Measurements from ENCODE around the gene LIPC. TPM values are rescaled to one million over a fixed set of nuclear protein-coding genes. Genes with fewer than 3 reads are reported as not detected.
A peak's percentile ranks its signal among the peaks of the same experiment; 100 is the strongest.

The LIPC gene
- total and polyA plus RNA-seq, 2 of the 4 experiments (the other 2 are of a cell fraction) = 0.07 TPM; not detected in 1

DNA sequence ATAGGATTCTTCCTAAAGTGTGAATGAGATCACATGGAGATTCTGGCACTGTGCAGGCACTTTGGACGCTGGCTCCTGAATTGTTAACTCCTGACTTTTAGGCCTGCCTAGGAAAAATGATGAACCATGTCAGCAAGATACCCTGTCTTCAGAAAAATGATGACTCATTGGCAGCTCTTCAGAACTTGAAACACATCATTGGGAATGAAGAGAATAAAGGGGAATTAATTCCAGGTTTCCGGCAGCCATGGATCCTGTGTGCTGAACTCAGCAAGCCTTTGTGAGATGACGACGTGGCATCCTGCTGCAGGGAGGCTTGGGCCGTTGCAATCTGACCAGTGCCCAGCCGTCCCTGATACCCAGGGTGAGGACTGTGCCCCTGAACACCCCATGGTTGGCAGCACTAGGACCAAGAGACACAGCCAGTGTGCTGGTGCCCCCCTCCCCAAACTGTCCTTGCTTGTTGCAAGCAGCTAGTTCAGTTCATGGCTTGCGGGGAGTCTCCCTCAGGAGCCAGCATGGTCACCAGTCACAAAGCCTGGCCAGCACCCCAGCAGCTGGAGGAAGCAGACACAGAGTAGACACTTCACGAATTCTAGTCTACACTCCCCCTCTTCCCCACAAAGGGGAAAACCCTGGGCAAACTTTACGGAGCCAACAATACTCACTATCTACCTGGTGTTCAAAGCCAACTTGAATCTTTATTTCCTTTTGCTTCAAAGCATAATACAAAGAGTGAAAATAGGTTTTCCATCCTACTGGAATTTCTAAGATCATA is 7.8 kb upstream of the LIPC start:
- no peak overlapping the region for H3K9ac ChIP-seq (ENCODE audit: low read depth, low read length)
- no peaks in the 10 kb centered on the region for H3K79me1 ChIP-seq (ENCODE audit: low read depth in 1 of 2, low read length in 2 of 2)
- no peak overlapping the region for H2AFZ ChIP-seq (replicated peaks; ENCODE audit: low read length, poor library complexity)
- TF ChIP-seq FOS (IDR thresholded peaks at IDR 0.05; ENCODE audit: low read depth, low read length) (0 out of 2 replicates have a peak, but pooled peaks have one; percentile 15), MAFK (IDR thresholded peaks at IDR 0.05; ENCODE audit: low read depth, low read length) (no peak)
- intact Hi-C loops (cut with micrococcal nuclease) (no loop called here), in situ Hi-C loops (cut with MboI; ENCODE audit: low sequenced_read_pairs) (no loop called here), dilution Hi-C loops (cut with HindIII; ENCODE audit: low sequenced_read_pairs, unreplicated experiment) (no loop called here)
- ATAC-seq (ENCODE audit: low read depth) = no peak
- H2BK20ac ChIP-seq (ENCODE audit: low read depth, low read length) = no peak overlapping the region
- no peak overlapping the region for H3K23ac ChIP-seq (ENCODE audit: low read depth, low read length)
- DNase-seq = peak; percentile 42
- no peak overlapping the region for H4K91ac ChIP-seq (ENCODE audit: insufficient read depth, low read depth, low read length)
- H3K27me3 ChIP-seq (ENCODE audit: control insufficient read depth, insufficient read depth, low read length) = no peaks in the 10 kb centered on the region
- no peaks in the 10 kb centered on the region for H3K9me3 ChIP-seq (ENCODE audit: control insufficient read depth, insufficient read depth, low read length)
- H2AK9ac ChIP-seq (replicated peaks; ENCODE audit: low read depth, low read length, poor library complexity) = no peak overlapping the region
- 87% methylated on average over 7 of the region's 9 CpGs; no CpG with 5 or more reads in 1 of the 2 experiments for WGBS, 2 experiments (ENCODE audit: extremely low coverage in 2 of 2, insufficient read length in 1 of 2)
- ChIA-PET CTCF (no interaction called here), POLR2A (ENCODE audit: unreplicated experiment) (no interaction called here)
- no peak overlapping the region for H3K4me3 ChIP-seq (ENCODE audit: insufficient read depth, low read depth, low read length)
- no peak overlapping the region for H3K27ac ChIP-seq (ENCODE audit: insufficient read depth, low read length)
- no peak overlapping the region for H3K56ac ChIP-seq (ENCODE audit: extremely low read depth, insufficient read depth, low read length)
- H4K5ac ChIP-seq (ENCODE audit: low read depth, low read length) = no peak overlapping the region
- no peak overlapping the region for H2AK5ac ChIP-seq (ENCODE audit: low read depth, low read length)
- no peaks in the 10 kb centered on the region for H4K20me1 ChIP-seq (ENCODE audit: insufficient read depth, low read length)
- no peak overlapping the region for H3K4me2 ChIP-seq (ENCODE audit: low read depth, low read length)
- H2BK15ac ChIP-seq (ENCODE audit: low read depth, low read length) = no peak overlapping the region
- no peak overlapping the region for H2BK120ac ChIP-seq (ENCODE audit: low read depth, low read length)
- no TSS peak for BruUV-seq (replicated peaks)
- H3K18ac ChIP-seq (ENCODE audit: low read depth, low read length) = no peak overlapping the region
- H3K4me1 ChIP-seq (ENCODE audit: control insufficient read depth, insufficient read depth, low read length) = 0 out of 2 replicates have a peak, but pooled peaks cover 1% of the 10 kb centered on the region
- H3K9me1 ChIP-seq (ENCODE audit: insufficient read depth, low read length) = 0 out of 2 replicates have a peak, but pooled peaks cover 5% of the 10 kb centered on the region
- H2BK5ac ChIP-seq (ENCODE audit: low read depth, low read length, poor library complexity, severe bottlenecking) = no peak overlapping the region
- no peak overlapping the region for H3K14ac ChIP-seq (replicated peaks; ENCODE audit: low read depth, low read length)
- 0 out of 2 replicates have a peak overlapping the region, but pooled peaks have one; percentile 9 for H3K4ac ChIP-seq (ENCODE audit: low read depth, low read length)
- no peak overlapping the region for H4K8ac ChIP-seq (ENCODE audit: low read depth in 2 of 2, low read length in 2 of 2)
- H3K36me3 ChIP-seq (ENCODE audit: control insufficient read depth, insufficient read depth, low read length) = no peaks in the 10 kb centered on the region

Measured in IMR-90 (cell line).